Stimulated activated CD4-positive, alpha-beta T cell treated with anti-CD3 and anti-CD28 coated beads, Interleukin-12 subunit alpha, Interleukin-12 subunit beta, amount 100 ng/mL, for 48 hours (primary cell): Measurements from ENCODE around the gene GAS6.

Experiments
- DNase-seq, 3 donors: peaks; one replicate each; pipeline ENCODE4 v3.0.0-alpha.2; 2020; ENCODE audit warnings: low read depth in 2 of 3, low spot score in 1 of 3

GAS6 gene

DNA sequence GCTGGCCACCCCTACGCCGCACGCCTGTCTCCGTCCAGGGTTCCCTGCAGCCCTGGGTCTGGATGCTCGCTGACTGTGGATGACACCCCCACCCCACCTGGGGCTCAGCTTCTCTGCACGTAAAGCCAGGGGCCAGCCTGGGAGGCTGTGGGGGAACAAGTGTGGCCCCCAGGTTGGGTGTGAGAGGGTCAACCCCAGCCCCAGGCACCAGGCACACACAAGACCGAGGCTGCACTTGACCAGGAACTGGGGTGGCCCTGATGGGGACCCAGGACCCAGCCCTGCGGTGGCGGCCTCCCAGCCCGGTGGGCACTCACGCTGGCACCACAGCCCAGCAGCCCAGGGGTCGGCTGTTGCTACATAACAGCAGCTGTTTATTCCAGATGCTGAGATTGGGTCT, 41.6 kb downstream of the GAS6 start:
- no peak for DNase-seq

- DNase-seq = no peak
Observed at GRCh38 chr13:113821847-113822246, 42.0 kb downstream of the GAS6 start.

DNA sequence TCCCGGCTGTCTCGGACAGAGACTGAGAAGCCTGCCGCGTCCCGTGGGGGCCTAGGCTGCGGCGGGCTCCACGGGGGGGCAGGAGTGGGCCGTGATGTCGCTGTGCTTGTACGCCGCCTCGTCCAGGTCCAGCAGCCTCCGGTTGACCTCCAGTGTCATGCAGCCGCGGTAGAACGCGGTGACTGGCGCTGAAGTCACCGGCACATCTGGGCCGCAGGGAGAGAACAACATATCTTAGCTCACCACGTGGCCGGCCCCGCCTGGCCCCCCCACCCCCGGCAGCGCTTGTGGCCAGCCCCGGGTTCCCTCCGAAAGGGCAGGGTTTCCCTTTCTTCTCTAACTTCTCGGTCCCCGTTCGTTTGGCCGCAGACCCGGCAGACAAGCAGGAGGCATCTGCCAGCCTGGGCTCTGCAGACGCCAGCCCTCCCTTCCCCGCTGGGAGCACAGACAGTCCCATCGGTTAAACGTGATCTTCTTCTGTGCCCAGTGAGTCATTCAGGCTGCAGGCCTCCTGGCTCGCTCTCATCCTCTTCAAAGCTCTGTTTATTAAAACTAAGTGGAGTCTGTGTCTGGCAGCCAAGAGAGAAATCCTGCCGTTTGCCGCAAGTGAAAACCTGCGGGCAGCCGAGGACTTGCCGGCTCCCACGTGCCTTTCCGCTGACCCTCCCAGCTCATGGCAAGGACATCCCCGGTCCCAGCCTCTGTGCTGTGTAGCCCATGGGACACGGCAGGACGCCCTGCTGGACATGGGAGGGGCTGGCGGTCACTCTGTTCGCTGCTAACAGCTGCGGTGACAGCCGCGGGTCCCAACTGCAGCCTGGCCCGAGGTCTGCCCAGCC, 42.8 kb downstream of the GAS6 start:
- DNase-seq = no peak

DNA sequence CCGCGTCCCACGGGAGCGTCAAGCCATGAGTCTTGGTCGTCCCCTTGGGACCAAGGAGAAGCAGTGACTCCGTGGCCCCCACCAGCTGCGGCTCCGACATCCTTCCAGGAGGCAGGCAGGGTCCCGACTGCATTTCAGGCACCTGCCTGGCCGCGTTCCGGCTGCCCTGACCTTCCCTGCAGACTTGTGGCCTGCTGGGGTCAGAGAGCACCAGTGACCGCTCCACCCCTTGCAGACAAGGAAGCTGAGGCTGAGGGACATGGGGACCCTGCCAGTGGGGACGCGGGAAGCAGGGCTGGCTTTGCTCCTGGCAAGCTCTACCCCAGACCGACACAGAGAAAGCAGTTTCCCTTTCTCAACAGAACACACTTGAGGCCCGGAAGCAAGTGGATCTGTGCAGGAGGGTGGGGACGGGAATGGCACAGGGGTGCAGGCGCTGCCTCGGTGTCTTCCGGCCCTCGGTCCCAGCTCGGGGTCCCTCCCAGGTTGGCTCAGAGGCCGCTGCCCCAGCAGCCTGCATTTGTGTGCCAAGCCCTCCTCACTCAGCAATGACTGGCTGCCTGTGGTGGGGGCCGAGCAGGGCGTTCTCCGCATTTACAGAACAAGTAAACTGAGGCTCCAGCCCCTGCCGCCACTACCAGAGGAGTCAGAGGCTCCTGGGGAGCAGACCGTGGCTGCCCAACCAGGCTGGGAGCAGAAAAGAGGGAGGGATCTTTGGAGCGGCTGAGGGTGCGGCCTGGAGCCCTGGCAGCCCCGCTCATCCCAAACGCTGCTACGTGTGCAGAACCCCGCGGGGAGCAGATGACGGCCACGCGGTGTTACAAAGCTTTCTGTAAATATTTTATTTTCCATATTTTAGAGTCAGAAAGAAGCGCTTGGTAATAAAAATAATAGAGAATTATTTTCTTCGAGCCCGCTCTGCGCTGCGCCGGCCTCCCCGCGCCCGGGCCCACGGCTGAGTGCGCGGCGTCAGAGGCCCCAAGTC, 43.9 kb downstream of the GAS6 start:
- no peak for DNase-seq

DNA sequence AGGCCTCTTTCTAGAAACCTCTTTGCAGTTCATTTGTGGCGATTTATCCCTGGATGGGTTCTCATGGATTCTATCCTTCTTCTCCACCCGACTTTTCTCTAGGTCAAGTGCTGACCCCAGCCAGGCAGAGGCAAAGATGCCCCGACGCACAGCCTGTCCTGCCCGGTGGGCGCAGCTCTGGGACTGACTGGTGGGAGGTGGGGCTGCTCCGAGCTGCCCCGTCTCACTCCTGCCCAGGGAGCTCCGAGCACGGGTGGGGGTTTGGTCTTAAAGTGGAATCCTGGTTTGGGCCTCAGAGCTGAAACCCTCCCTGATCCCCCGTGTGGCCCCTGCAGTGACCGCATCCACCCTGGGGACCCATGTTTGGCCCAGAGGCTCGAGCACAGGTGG, 44.5 kb downstream of the GAS6 start:
- DNase-seq = no peak

DNA sequence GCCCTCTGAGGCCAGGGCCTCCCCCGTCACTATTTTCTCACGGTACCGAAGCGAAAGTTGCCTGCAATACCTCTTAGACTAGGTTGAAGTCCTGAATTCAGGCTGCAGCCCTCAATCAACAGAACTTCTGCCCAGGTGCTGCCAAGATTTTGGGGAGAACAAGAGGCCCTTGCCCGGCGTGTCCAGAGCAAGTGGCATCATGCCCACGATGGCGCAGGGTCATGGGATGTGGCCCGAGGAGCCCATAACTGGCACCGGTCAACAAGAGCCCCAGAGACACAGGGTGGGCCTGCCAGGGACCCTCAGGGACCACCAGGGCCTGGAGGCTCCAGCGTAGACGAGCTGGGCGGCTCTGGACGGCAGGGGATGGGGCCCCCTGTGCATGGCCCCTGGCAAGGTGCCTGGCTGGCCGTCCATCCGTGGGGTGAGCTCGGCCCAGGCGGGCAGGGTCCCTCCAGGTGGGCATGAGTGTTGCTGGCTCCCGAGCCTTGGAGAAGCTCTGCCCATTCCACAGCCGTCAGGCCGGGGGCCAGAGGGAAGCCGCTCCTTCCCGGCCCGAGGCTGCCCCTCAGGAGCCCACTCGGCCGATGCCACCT, 45.1 kb downstream of the GAS6 start:
- no peak for DNase-seq

- DNase-seq = no peak
Observed at GRCh38 chr13:113817860-113818691, 45.8 kb downstream of the GAS6 start.

GRCh38 chr13:113816946-113817859, 46.7 kb downstream of the GAS6 start:
- DNase-seq = peak; percentile 78 to 86 (median 80)

- no peak for DNase-seq
Observed at GRCh38 chr13:113816254-113816929, 47.5 kb downstream of the GAS6 start.

DNA sequence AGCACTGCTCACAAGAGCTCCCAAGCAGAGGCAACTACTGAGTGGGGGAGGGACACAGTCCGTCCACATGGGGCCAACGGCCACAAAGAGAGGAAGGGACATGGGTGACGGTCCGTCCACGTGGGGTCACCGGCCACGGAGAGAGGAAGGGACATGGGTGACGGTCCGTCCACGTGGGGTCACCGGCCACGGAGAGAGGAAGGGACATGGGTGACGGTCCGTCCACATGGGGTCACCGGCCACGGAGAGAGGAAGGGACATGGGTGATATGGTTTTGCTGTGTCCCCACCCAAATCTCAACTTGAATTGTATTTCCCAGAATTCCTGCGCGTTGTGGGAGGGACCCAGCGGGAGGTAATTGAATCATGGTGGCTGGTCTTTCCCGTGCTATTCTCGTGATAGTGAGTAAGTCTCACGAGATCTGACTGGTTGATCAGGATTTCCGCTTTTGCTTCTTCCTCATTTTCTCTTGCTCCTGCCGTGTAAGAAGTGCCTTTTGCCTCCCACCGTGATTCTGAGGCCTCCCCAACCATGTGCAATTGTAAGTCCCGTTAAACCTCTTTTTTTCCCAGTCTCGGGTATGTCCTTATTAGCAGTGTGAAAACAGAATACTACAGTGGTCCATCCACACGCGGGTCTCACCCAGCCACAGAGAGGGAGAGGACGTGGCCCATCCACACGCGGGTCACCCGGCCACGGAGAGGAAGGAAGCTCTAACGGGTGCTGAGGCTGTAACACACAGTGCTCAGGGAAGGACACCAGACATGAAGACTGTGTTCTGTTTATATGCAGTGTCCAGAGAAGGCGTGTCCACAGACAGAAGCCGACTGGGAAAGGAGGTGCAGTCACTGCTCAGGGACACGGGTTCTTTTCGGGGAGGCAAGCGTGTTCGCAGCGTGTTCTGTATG, 48.5 kb downstream of the GAS6 start:
- DNase-seq = peak in 2 of 3 donors; percentile 15 to 60

GRCh38 chr13:113814435-113814821, 49.4 kb downstream of the GAS6 start:
- DNase-seq = no peak

GRCh38 chr13:113813749-113814434, 50.0 kb downstream of the GAS6 start:
- no peak for DNase-seq

- no peak for DNase-seq
Observed at GRCh38 chr13:113813070-113813748, 50.7 kb downstream of the GAS6 start.

DNA sequence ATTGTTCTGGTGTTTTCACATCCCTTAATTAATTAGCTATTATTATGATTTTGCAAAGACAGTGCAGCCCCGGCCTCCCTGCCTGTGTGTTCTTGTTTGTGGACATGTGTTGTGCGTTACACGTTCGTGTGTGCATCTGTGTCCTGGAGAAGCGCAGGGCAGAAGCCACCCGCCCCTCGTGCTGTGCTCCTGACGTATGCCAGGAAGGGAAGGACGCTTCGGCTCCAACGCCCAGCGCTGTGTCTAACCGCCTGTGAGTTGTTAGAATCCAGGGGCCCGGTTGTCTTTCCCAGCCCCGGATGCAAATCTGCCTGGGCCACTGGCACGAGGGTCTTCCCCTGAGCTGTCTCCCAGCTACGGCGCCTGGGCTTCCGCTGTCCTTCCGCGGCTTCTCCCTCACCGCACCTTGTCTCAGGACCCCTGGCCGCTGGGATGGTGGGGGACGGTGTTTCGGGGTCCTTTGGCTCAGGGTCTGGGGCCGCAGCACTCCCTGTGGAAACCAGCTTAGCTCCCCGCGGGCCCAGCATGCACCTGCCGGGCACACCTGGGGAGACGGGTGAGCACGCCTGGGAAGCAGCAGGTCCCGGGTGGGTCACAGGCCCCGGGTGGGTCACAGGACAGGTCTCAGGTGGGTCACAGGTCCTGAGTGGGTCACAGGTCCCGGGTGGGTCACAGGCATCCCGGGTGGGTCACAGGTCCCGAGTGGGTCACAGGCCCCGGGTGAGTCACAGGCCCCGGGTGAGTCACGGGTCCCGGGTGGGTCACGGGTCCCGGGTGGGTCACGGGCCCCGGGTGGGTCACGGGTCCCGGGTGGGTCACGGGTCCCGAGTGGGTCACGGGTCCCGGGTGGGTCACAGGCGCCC, 51.5 kb downstream of the GAS6 start:
- DNase-seq = no peak

DNA sequence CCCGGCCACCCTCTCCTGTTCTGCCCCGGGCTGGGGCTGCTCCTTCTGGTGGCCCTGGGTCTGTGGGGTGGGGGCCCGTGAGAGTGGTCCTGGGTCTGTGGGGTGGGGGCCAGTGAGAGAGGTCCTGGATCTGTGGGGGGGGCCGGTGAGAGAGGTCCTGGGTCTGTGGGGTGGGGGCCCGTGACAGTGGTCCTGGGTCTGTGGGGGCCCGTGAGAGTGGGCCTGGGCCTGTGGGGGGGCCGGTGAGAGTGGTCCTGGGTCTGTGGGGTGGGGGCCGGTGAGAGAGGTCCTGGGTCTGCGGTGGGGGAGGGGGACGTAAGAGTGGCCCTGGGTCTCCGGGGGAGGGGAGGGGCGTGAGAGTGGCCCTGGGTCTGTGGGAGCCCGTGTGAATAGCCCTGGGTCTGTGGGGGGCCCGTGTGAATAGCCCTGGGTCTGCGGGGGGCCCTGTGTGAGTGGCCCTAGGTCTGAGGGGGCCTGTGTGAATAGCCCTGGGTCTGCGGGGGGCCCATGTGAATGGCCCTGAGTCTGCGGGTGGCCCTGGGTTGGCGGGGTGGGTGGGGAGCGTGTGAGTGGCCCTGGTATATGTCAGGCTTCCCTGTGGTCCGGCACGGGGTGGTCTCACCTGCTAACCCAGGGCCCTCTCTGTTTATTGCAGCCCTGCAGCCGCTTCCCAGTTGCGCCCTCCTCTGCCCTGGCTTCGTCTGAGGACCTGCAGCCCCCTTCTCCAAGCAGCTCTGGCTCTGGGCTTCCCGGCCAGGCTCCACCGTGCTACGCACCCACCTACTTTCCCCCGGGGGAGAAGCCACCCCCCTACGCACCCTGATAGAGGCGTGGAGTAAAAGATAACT, 52.6 kb downstream of the GAS6 start:
- no peak for DNase-seq
